Mesenchymal stem cell (in vitro differentiated cells and primary cell): ENCODE results near the gene FCHSD2.
A peak's percentile ranks its signal among the peaks of the same experiment; 100 is the strongest.

Experiments used
- DNase-seq: peaks from one replicate; pipeline ENCODE4 v3.0.0-alpha.2; 2013
- H2AFZ ChIP-seq: one replicate; pipeline ENCODE4 v1.6.1; 2013; ENCODE audit warnings: low read depth, mild to moderate bottlenecking, control low read depth, inconsistent platforms, low read length, moderate library complexity
- H2AK5ac ChIP-seq: 2 replicates; pipeline ENCODE4 v1.6.1; 2013; ENCODE audit warnings: low read length, moderate library complexity, mild to moderate bottlenecking, inconsistent platforms; ENCODE audit not compliant: severe bottlenecking
- H2BK120ac ChIP-seq: one replicate; pipeline ENCODE4 v1.6.1; 2013; ENCODE audit warnings: low read depth, mild to moderate bottlenecking, inconsistent platforms, low read length, moderate library complexity
- H2BK12ac ChIP-seq, 2 experiments: one replicate each; pipeline ENCODE4 v1.6.1; 2013; ENCODE audit warnings: inconsistent platforms in 2 of 2, low read length in 2 of 2, mild to moderate bottlenecking in 2 of 2, moderate library complexity in 2 of 2, control low read depth in 1 of 2
- H2BK15ac ChIP-seq: one replicate; pipeline ENCODE4 v1.6.1; 2013; ENCODE audit warnings: mild to moderate bottlenecking, low read depth, inconsistent platforms; ENCODE audit not compliant: poor library complexity, severe bottlenecking
- H2BK5ac ChIP-seq: 2 replicates; pipeline ENCODE4 v1.6.1; 2013; ENCODE audit warnings: low read depth, mild to moderate bottlenecking, low read length, control low read depth, inconsistent platforms; ENCODE audit not compliant: poor library complexity, severe bottlenecking
- H3K14ac ChIP-seq, 2 experiments: one replicate each; pipeline ENCODE4 v1.6.1; 2013; ENCODE audit warnings: inconsistent platforms in 2 of 2, low read length in 2 of 2, control low read depth in 1 of 2, mild to moderate bottlenecking in 1 of 2, moderate library complexity in 1 of 2
- H3K18ac ChIP-seq, 2 experiments: one replicate each; pipeline ENCODE4 v1.6.1; 2013; ENCODE audit warnings: inconsistent platforms in 2 of 2, low read length in 2 of 2, control low read depth in 1 of 2, low read depth in 1 of 2, mild to moderate bottlenecking in 1 of 2
- H3K23ac ChIP-seq, 2 experiments: one replicate each; pipeline ENCODE4 v1.6.1; 2013; ENCODE audit warnings: inconsistent platforms in 2 of 2, low read length in 2 of 2, mild to moderate bottlenecking in 2 of 2, moderate library complexity in 2 of 2, control low read depth in 1 of 2
- H3K27ac ChIP-seq: 2 replicates; pipeline ENCODE4 v1.5.1; 2013; ENCODE audit warnings: mild to moderate bottlenecking, moderate library complexity, low read length, control low read depth, inconsistent platforms; ENCODE audit not compliant: poor library complexity, severe bottlenecking
- H3K27me3 ChIP-seq, 2 experiments: 2 replicates each; pipeline versions ENCODE4 v1.6.1 to v1.7.0; 2013; ENCODE audit warnings: low read length in 2 of 2, mild to moderate bottlenecking in 2 of 2, moderate library complexity in 2 of 2, control low read depth in 1 of 2, inconsistent platforms in 1 of 2; ENCODE audit not compliant: control insufficient read depth in 1 of 2, insufficient read depth in 1 of 2
- H3K36me3 ChIP-seq, 2 experiments: 2 replicates each; pipeline versions ENCODE4 v1.6.1 to v1.7.0; 2013; ENCODE audit warnings: low read length in 2 of 2, control low read depth in 1 of 2, inconsistent platforms in 1 of 2, low read depth in 1 of 2, mild to moderate bottlenecking in 1 of 2; ENCODE audit not compliant: insufficient read depth in 2 of 2, control insufficient read depth in 1 of 2
- H3K4ac ChIP-seq, 2 experiments: one replicate each; pipeline ENCODE4 v1.6.1; 2013; ENCODE audit warnings: inconsistent platforms in 2 of 2, low read length in 2 of 2, mild to moderate bottlenecking in 2 of 2, moderate library complexity in 2 of 2, control low read depth in 1 of 2, low read depth in 1 of 2
- H3K4me1 ChIP-seq: 2 replicates; pipeline ENCODE4 v1.6.1; 2013; ENCODE audit warnings: low read depth, low read length, control low read depth; ENCODE audit not compliant: control insufficient read depth, insufficient read depth
- H3K4me2 ChIP-seq: 2 replicates; pipeline ENCODE4 v1.6.1; 2013; ENCODE audit warnings: low read length, mild to moderate bottlenecking, inconsistent platforms; ENCODE audit not compliant: poor library complexity, severe bottlenecking
- H3K4me3 ChIP-seq, 2 experiments: 2 replicates each; pipeline versions ENCODE4 v1.5.1 to v1.7.0; 2013; ENCODE audit warnings: low read length in 2 of 2, mild to moderate bottlenecking in 2 of 2, control low read depth in 1 of 2, low read depth in 1 of 2; ENCODE audit not compliant: insufficient read depth in 1 of 2
- H3K79me1 ChIP-seq: replicated peaks from 2 replicates; pipeline ENCODE4 v1.6.1; 2013; ENCODE audit warnings: mild to moderate bottlenecking, control low read depth, low read length, inconsistent platforms; ENCODE audit not compliant: poor library complexity, severe bottlenecking
- H3K9ac ChIP-seq: 2 replicates; pipeline ENCODE4 v1.7.0; 2013; ENCODE audit warnings: mild to moderate bottlenecking, low read length, moderate library complexity
- H3K9me3 ChIP-seq: 2 replicates; pipeline ENCODE4 v1.7.0; 2013; ENCODE audit warnings: mild to moderate bottlenecking, low read length; ENCODE audit not compliant: control insufficient read depth
- H4K8ac ChIP-seq: one replicate; pipeline ENCODE4 v1.6.1; 2013; ENCODE audit warnings: inconsistent platforms, mild to moderate bottlenecking, low read length, moderate library complexity
- H4K91ac ChIP-seq: one replicate; pipeline ENCODE4 v1.6.1; 2013; ENCODE audit warnings: mild to moderate bottlenecking, low read length, inconsistent platforms
- WGBS: methylation state at CpG from one replicate; pipeline ENCODE4 v1.1.7; 2013; ENCODE audit warnings: mixed read lengths; 5-methylcytosine and 5-hydroxymethylcytosine counted together

The FCHSD2 gene

DNA sequence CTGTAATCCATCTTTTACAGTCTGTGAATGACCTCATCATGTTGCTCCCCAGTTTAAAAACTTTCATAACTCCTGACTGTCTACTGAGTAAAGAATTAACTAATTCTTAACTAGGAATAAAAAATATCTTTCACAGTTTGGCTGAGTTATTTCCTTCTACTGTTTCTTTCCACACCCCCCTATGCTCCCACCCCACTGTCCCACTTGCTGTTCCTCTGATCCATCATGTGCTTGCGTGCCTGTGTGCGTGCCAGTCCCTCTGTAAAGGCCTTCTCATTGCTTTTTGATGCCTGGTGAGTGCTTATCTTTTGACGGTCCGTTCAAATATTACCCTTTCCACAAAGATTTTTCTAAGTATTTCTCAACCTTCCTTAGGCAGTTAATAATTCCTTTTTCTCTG lies 272.3 kb downstream of the FCHSD2 start:
- WGBS, result 93% methylated on average over 4 of the region's 4 CpGs
- Histone ChIP-seq H2BK120ac (no peak overlapping the region), H2AFZ (no peak overlapping the region), H3K23ac (no peak overlapping the region), H3K4me3 (no peak overlapping the region), H2BK5ac (peak overlapping the region; percentile 84), H2AK5ac (no peak overlapping the region), H4K91ac (no peak overlapping the region), H3K27ac (peak overlapping the region; percentile 94), H3K27me3 (no peaks in the 10 kb centered on the region), H4K8ac (no peak overlapping the region), H3K4me2 (peak overlapping the region; percentile 56), H3K36me3 (peaks cover 0 to 13% of the 10 kb centered on the region in 2 experiments), H3K79me1 (peaks cover 7% of the 10 kb centered on the region), H3K14ac (no peak overlapping the region), H3K4ac (no peak overlapping the region), H2BK15ac (no peak overlapping the region), H2BK12ac (no peak overlapping the region), H3K9me3 (no peaks in the 10 kb centered on the region), H3K4me1 (peaks cover 6% of the 10 kb centered on the region), H3K9ac (no peak overlapping the region), H3K18ac (no peak overlapping the region)
- DNase-seq, result no peak

DNA sequence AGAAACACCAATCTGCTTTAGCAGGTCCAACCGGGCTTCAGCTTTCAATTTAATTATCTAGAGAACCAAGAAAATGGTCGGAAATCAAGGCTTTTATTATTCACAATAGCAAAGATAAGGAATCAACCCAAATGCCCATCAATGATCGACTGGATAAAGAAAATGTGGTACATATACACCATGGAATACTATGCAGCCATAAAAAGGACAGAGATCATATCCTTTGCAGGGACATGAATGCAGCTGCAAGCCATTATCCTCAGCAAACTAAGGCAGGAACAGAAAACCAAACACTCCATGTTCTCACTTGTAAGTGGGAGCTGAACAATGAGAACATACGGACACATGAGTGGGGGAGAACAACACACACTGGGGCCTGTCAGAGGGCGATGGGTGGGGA lies 274.1 kb downstream of the FCHSD2 start:
- H3K27ac ChIP-seq, result no peak overlapping the region
- no peaks in the 10 kb centered on the region for H3K9me3 ChIP-seq
- 100% methylated on average over 4 of the region's 5 CpGs for WGBS
- H3K4me3 ChIP-seq, result no peak overlapping the region
- H4K91ac ChIP-seq, result no peak overlapping the region
- peak overlapping the region; percentile 57 for H2BK5ac ChIP-seq
- no peak overlapping the region for H2AFZ ChIP-seq
- H3K4ac ChIP-seq, result no peak overlapping the region
- peaks cover 8% of the 10 kb centered on the region for H3K4me1 ChIP-seq
- no peak overlapping the region for H3K23ac ChIP-seq
- H2BK12ac ChIP-seq, result no peak overlapping the region
- no peak overlapping the region for H3K9ac ChIP-seq
- no peak overlapping the region for H4K8ac ChIP-seq
- peaks cover 0 to 9% of the 10 kb centered on the region in 2 experiments for H3K36me3 ChIP-seq
- no peak overlapping the region for H2BK15ac ChIP-seq
- H3K4me2 ChIP-seq, result no peak overlapping the region
- peaks cover 8% of the 10 kb centered on the region for H3K79me1 ChIP-seq
- no peak overlapping the region for H2AK5ac ChIP-seq
- H2BK120ac ChIP-seq, result no peak overlapping the region
- H3K27me3 ChIP-seq, result no peaks in the 10 kb centered on the region
- H3K18ac ChIP-seq, result no peak overlapping the region
- DNase-seq, result no peak
- H3K14ac ChIP-seq, result no peak overlapping the region

DNA sequence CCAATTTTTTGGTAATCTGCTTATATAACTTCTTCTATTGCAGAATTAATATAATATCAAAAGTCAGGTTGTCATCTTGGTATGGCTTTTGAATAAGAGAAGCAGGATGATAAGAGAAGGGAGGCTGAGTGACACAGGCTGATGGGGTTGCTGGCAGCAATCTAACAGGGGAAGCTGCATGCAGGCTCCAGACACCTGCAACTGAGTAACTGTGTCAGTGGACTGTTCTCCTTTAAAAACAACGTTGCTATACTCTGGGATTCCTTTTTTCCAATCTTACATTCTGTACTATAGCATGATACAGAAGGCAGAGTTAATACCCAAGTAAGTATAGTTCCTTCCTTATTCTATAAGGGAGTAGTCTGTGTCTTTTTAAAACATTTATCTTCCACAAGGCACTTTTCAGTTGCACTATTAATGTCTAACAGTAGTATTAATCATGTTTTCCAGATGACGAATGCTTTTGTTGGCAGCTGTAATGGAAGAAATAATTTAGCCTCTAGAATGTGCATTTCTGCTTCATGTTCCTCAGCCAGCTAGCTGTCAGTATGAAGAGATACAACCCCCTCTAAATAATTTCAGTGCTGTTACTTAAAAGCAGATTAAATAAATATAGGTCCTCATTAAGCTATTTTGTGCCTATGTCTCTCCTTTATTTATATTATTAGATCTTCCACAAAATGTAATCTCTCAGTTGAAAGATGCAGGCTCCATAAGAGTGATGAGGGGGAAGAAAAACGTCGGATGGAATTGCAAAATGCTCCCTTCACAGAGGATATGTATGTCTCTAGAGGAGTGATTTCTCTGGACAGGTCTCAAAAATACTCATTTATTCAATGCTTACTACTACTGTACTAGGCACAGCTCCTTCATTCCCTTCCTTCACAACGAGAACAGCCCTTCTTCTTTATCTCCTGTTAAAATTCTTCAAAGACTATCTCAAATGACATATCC lies 277.1 kb downstream of the FCHSD2 start:
- DNase-seq, result no peak
- no peak overlapping the region for H2BK120ac ChIP-seq
- H3K18ac ChIP-seq, result no peak overlapping the region
- peak overlapping the region; percentile 35 for H3K27ac ChIP-seq
- H3K4me2 ChIP-seq, result no peak overlapping the region
- H4K91ac ChIP-seq, result no peak overlapping the region
- no peaks in the 10 kb centered on the region for H3K27me3 ChIP-seq
- H2BK12ac ChIP-seq, result no peak overlapping the region
- H2AK5ac ChIP-seq, result no peak overlapping the region
- peaks cover 12% of the 10 kb centered on the region for H3K79me1 ChIP-seq
- H3K36me3 ChIP-seq, result peaks cover 0 to 9% of the 10 kb centered on the region in 2 experiments
- H2AFZ ChIP-seq, result no peak overlapping the region
- WGBS, result 77% methylated on average over 3 of the region's 5 CpGs
- H3K14ac ChIP-seq, result no peak overlapping the region
- H3K4me3 ChIP-seq, result no peak overlapping the region
- H3K23ac ChIP-seq, result no peak overlapping the region
- H3K9ac ChIP-seq, result peak overlapping the region; percentile 34
- no peaks in the 10 kb centered on the region for H3K9me3 ChIP-seq
- H2BK15ac ChIP-seq, result no peak overlapping the region
- H3K4me1 ChIP-seq, result peaks cover 5% of the 10 kb centered on the region
- H3K4ac ChIP-seq, result no peak overlapping the region
- H4K8ac ChIP-seq, result no peak overlapping the region
- H2BK5ac ChIP-seq, result no peak overlapping the region

DNA sequence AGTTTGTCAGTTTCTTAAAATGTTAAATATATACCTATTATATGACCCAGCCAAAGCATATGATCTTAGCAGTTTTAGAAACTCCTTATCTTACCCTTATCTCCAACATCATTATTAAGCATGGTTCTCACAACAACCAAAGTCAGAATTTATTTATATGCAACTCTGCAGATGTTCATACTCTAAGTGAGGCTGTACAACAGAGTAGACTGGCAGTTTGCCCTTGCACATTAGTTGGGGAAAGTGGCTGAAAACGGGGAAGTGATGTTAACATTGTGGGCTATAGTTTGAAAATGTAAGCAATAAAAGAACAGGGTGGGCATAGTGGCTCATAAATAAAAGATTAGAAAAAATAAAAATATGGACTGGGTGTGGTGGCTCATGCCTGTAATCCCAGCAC lies 278.2 kb downstream of the FCHSD2 start:
- H2AK5ac ChIP-seq, result no peak overlapping the region
- no peak overlapping the region for H3K4me3 ChIP-seq
- 78% methylated on average over 1 of the region's 1 CpG for WGBS
- H2BK120ac ChIP-seq, result no peak overlapping the region
- H3K4me2 ChIP-seq, result no peak overlapping the region
- no peak overlapping the region for H4K8ac ChIP-seq
- peaks cover 12% of the 10 kb centered on the region for H3K79me1 ChIP-seq
- no peak overlapping the region for H2BK12ac ChIP-seq
- no peak overlapping the region for H2BK15ac ChIP-seq
- H3K27ac ChIP-seq, result no peak overlapping the region
- no peak overlapping the region for H3K18ac ChIP-seq
- no peak overlapping the region for H2AFZ ChIP-seq
- no peak for DNase-seq
- H2BK5ac ChIP-seq, result no peak overlapping the region
- no peak overlapping the region for H3K4ac ChIP-seq
- no peak overlapping the region for H3K14ac ChIP-seq
- H3K23ac ChIP-seq, result no peak overlapping the region
- peaks cover 3% of the 10 kb centered on the region for H3K4me1 ChIP-seq
- H3K9ac ChIP-seq, result no peak overlapping the region
- peaks cover 0 to 13% of the 10 kb centered on the region in 2 experiments for H3K36me3 ChIP-seq
- no peaks in the 10 kb centered on the region for H3K27me3 ChIP-seq
- H4K91ac ChIP-seq, result no peak overlapping the region
- H3K9me3 ChIP-seq, result no peaks in the 10 kb centered on the region
